ENCODE measurements around the gene PRRT1B.

DNA sequence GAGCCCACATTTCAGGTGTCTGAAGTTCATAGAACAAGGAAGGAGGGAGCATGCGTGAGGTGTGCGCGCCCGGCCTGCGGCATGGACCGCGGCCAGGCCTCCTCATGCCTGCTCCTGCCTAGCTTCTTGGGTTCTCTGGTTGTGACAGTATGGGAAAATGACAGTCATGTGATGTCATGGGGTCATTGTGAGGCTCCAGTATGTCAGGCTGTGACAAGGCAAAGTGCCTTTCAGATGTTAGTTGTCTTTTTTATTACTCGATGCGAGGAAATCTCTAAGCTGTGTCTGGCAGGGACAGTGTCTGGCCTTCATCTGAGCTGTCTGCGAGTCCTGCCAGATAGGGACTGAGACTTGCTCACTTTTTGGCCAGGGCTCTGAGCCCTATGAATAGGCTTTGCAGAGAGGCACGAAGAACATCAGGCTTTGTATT, 27.5 kb upstream of the PRRT1B start:
- TF ChIP-seq POLR2A (IDR thresholded peaks at IDR 0.05; ENCODE audit: low read length): no peak
- TF ChIP-seq JUNB (IDR thresholded peaks at IDR 0.05): no peak
- TF ChIP-seq, protein P1, sequence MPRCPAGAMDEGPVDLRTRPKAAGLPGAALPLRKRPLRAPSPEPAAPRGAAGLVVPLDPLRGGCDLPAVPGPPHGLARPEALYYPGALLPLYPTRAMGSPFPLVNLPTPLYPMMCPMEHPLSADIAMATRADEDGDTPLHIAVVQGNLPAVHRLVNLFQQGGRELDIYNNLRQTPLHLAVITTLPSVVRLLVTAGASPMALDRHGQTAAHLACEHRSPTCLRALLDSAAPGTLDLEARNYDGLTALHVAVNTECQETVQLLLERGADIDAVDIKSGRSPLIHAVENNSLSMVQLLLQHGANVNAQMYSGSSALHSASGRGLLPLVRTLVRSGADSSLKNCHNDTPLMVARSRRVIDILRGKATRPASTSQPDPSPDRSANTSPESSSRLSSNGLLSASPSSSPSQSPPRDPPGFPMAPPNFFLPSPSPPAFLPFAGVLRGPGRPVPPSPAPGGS (IDR thresholded peaks at IDR 0.05): no peak
- TF ChIP-seq, protein P2, sequence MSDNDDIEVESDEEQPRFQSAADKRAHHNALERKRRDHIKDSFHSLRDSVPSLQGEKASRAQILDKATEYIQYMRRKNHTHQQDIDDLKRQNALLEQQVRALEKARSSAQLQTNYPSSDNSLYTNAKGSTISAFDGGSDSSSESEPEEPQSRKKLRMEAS (IDR thresholded peaks at IDR 0.05): no peak
- TF ChIP-seq JUN (IDR thresholded peaks at IDR 0.05): no peak
- TF ChIP-seq EP300 (IDR thresholded peaks at IDR 0.05): no peak
- no peak for TF ChIP-seq POLR2AphosphoS2 (conservative IDR thresholded peaks at IDR 0.05; ENCODE audit: low read length)
- no peak for TF ChIP-seq PHF8 (IDR thresholded peaks at IDR 0.05; ENCODE audit: borderline replicate concordance, low read depth)
- TF ChIP-seq, protein P3, sequence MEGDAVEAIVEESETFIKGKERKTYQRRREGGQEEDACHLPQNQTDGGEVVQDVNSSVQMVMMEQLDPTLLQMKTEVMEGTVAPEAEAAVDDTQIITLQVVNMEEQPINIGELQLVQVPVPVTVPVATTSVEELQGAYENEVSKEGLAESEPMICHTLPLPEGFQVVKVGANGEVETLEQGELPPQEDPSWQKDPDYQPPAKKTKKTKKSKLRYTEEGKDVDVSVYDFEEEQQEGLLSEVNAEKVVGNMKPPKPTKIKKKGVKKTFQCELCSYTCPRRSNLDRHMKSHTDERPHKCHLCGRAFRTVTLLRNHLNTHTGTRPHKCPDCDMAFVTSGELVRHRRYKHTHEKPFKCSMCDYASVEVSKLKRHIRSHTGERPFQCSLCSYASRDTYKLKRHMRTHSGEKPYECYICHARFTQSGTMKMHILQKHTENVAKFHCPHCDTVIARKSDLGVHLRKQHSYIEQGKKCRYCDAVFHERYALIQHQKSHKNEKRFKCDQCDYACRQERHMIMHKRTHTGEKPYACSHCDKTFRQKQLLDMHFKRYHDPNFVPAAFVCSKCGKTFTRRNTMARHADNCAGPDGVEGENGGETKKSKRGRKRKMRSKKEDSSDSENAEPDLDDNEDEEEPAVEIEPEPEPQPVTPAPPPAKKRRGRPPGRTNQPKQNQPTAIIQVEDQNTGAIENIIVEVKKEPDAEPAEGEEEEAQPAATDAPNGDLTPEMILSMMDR (IDR thresholded peaks at IDR 0.05): no peak
- no peak for TF ChIP-seq KDM5A (IDR thresholded peaks at IDR 0.05)
- TF ChIP-seq, protein P4, sequence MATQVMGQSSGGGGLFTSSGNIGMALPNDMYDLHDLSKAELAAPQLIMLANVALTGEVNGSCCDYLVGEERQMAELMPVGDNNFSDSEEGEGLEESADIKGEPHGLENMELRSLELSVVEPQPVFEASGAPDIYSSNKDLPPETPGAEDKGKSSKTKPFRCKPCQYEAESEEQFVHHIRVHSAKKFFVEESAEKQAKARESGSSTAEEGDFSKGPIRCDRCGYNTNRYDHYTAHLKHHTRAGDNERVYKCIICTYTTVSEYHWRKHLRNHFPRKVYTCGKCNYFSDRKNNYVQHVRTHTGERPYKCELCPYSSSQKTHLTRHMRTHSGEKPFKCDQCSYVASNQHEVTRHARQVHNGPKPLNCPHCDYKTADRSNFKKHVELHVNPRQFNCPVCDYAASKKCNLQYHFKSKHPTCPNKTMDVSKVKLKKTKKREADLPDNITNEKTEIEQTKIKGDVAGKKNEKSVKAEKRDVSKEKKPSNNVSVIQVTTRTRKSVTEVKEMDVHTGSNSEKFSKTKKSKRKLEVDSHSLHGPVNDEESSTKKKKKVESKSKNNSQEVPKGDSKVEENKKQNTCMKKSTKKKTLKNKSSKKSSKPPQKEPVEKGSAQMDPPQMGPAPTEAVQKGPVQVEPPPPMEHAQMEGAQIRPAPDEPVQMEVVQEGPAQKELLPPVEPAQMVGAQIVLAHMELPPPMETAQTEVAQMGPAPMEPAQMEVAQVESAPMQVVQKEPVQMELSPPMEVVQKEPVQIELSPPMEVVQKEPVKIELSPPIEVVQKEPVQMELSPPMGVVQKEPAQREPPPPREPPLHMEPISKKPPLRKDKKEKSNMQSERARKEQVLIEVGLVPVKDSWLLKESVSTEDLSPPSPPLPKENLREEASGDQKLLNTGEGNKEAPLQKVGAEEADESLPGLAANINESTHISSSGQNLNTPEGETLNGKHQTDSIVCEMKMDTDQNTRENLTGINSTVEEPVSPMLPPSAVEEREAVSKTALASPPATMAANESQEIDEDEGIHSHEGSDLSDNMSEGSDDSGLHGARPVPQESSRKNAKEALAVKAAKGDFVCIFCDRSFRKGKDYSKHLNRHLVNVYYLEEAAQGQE (IDR thresholded peaks at IDR 0.05): no peak
- TF ChIP-seq RCOR1 (IDR thresholded peaks at IDR 0.05; ENCODE audit: low read depth, low read length): no peak
- TF ChIP-seq NR3C1 (IDR thresholded peaks at IDR 0.05): no peak
